GM18502 (cell line): ENCODE data around the gene LACRT.
A peak's percentile ranks its signal among the peaks of the same experiment; 100 is the strongest.
"Not testable (repeated sequence)": the region's sequence is repeated elsewhere in the genome, so short reads cannot be mapped to it uniquely, and the experiment has no call there.

Experiments used
- ATAC-seq: cut with Tn5 transposase; IDR thresholded peaks from one replicate; pipeline ENCODE4 v1.9.1; 2021; ENCODE audit warnings: mild to moderate bottlenecking; ENCODE audit not compliant: unreplicated experiment, poor library complexity

Gene LACRT, protein sequence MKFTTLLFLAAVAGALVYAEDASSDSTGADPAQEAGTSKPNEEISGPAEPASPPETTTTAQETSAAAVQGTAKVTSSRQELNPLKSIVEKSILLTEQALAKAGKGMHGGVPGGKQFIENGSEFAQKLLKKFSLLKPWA

DNA sequence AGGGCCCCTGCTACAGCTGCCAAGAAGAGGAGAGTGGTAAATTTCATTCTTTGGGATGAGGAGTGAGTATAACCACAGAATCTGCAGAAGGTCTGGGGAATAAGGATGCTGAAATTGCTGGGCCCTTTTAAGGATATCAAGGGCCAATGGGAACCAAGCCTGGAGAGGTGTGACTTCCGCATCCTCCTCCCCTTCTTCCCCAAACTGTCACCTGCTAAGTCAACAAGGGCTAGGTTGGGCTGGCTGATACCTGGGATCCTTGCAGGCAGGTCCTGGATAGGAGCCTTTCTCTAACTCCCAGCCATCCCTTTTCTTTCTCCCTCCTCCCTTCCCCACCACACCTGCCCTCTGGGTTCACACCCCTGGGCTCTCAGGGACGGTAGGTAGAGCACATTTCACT lies at the start of gene LACRT:
Gene LACRT, minus strand, starts transcription at position 101 of the 400 bp plus-strand sequence. Its CDS starts 54 bp downstream, at position 47.
- no peak for ATAC-seq

DNA sequence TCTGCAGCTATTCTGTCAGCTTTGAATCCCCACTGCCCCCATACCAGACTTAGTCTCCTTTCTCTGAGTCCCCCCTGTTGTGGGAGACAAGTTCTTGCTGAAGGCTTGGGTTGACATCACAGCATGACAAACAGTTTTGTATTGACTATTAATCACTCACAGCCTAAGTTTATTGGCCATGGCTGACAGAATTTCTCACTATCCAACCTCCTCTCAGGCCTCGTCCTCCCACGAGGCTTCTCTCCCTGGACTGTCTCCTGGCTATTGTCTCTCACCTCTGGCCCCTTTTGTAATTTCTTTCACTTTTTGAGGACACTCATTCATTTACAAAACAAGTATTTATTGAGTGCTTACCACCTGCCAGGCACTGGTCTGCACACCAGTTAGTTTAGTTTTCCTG lies 48.7 kb upstream of the LACRT start:
- no peak for ATAC-seq

DNA sequence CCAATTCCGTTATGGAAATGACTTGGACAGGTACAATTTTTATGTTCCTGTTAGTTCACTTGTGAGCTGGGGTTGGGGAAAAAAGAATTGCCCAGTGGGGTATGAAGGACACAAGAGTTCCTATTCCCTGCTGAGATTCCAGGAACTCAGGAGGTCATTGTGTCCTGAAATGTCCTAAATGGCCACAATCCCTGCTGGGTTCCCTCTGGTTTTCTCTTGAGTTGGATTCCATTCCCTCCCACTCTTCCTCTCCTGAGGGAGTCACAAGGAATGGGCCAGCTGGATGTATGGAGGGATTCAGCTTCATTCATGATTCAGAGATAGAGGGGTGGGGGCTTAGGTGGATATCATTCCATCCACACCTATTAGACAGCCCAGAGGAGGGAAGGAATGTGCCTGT lies 48.0 kb upstream of the LACRT start:
- ATAC-seq: no peak

DNA sequence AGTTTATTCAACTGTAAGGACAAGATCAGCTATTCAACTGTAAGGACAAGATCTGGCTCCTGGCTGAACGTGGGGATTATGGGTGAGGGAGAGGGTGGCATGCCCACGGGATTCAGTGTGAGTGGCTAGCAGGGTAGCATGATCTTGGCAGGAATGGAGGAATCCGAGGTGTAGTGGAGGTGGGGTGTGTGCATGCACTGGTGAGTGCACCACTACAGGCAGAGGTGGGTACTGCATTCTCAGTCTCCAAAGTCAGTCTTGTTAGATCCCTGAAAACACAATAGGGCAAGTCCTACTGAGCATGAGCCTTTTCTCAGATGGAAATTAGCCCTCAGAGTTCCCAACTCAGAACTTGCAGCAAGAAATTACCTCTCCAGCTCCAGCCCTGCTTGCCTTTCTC lies 45.7 kb upstream of the LACRT start:
- ATAC-seq: peak; percentile 84

DNA sequence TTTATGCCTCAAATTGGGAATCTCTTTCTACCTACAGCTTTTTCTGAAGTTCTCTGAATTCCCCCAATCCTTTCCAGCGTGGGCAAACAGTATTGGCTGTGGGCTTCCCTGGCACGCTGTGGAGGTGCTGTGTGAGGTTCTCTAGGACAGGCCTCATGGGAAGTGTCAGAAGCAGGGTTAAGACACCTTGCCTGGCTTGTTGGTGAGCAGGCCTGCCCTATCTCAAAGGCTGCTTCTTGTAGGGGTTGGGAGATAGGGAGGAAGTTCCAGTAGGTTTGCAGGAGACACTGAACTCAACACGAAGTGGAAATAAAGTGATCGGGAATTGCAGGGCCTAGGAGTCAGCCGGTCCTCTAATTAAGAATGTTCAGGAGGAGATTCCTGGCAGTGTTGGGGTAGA lies 43.4 kb upstream of the LACRT start:
- ATAC-seq: no peak

DNA sequence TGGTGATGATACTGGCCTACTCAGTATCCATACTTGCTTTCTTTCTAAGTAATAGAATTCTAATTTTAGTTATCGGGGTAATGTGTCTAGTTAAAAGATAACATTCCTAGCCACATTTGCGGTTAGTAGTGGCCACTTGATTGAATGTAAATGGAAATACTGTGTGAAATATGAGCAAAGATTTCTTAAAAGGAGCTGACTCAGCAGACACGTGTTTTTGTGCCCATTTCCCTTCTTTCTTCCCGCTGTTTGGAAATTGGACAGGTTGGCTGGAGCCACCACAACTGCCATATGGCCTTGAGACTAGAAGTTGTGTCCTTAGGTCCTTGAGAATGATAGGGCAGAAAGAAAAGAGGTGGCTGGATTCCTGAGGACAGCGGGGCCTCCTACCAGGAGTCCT lies 33.2 kb upstream of the LACRT start:
- no peak for ATAC-seq

DNA sequence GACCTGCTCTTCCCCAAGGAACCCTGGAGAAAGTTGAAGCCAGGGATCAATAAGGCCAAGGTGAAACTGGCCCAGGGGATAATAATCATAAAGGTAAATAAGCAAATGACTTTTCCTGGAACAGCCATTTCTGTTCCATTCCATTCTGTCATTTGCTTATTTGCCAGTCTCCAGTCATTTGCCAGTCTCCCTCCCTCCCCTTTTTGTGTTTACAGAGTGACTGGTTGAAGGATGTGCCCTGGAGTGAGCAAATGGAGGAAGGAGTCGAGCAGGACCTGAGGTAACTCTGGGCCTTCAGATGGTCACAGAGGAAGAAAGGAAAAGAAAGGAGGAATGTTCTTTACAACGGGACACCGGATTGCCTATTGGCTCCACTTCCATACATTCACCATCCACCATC lies 31.3 kb upstream of the LACRT start:
- no peak for ATAC-seq

DNA sequence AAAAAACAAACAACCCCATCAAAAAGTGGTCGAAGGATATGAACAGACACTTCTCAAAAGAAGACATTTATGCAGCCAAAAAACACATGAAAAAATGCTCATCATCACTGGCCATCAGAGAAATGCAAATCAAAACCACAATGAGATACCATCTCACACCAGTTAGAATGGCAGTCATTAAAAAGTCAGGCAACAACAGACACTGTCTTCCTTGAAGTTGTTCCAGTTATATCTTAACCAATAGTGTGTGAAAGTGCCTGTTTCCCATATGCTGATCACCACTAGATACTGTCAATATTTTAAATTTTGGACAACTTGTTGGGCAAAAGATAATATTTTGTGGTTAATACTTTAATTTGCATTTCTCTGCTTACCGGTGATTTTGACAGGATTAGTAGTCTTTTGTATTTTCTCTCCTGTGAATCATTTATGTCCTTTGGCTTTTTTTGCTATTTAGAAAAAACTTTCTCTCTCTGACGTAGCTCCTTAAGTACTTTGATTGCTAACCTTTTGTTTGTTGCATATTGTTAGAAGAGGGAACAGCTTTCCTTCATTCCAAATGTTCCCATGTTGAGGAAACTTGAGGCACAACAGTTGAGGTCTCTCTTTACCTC lies 30.4 kb upstream of the LACRT start:
- not testable (repeated sequence) for ATAC-seq

DNA sequence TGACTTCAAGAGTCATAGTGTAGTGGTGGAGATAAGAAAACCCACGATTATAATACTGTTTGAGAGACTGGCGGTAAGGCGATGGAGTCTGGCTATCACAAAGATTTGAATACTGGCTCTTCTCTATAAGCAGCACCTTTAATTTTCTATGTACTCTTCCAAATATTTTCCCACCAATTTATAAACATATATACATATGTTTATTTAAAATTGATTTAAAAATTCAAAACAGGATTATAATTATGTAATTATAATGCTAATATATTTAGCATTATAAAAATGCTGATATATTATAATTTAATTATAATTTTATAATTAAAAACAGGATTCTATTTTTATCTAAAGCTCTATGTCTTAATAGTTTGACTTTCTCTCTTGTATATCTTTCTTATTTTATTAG lies 28.9 kb upstream of the LACRT start:
- no peak for ATAC-seq

DNA sequence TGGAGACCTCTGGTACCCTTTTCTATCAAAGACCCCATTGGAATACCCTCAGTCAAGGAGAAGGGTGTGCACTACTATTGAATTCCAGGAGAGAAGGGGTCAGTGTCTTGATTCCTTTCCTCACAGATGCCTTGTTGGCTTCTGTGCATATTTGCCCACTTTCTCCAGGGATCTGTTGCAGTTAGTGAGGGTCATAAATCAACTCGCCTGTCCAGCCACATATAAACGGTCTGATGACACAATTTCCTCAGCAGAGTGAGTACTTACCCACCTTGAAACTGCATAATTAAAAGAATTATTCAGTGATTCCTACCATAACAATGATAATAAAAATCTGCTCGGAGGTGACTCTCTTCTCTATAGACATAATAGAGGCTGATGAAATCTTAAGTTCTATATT lies 27.3 kb upstream of the LACRT start:
- ATAC-seq: no peak

DNA sequence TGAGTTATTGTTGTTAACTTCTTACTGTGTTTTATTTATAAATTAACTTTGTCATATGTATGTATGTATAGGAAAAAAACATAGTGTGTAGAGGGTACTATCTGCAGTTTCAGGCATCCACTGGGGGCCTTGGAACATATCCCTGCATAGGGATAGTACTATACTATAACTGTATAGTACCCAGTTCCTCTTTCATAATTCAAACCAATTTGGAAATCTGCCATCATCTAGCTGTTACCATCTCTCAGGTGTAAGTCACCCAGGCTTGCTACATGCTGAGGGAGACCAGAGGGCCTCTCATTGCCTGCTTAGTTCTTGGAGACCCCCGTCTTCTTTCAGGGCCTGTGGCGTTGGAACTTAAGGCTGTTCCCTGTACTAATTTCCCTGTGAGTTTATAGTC lies 26.4 kb upstream of the LACRT start:
- ATAC-seq: peak; percentile 61

DNA sequence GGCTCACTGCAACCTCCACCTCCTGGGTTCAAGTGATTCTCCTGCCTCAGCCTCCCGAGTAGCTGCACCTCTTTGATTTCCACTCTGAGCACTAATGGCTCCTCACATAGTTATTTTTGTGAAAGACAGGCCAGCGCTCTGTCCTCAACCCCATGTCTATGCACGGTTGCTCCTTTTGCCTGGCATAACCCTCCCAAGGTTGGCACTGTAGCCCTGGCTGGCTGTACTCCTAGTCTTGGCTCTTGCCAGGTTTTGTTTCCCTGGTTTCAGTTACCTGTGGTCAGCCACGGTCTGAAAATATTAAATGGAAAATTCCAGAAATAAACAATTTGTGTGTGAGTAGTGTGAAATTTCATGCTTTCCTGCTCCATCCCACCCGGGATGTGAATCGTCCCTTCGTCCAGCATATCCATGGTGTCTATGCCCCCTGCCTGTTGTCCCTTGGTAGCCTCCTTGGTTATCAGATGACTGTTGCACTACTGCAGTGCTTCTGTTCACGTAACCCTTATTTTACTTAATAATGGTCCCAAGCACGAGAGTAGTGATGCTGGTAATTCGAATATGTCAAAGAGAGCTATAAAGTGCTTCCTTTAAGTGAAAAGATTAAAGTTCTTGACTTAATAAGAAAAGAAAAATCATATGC lies 25.7 kb upstream of the LACRT start:
- ATAC-seq: no peak

DNA sequence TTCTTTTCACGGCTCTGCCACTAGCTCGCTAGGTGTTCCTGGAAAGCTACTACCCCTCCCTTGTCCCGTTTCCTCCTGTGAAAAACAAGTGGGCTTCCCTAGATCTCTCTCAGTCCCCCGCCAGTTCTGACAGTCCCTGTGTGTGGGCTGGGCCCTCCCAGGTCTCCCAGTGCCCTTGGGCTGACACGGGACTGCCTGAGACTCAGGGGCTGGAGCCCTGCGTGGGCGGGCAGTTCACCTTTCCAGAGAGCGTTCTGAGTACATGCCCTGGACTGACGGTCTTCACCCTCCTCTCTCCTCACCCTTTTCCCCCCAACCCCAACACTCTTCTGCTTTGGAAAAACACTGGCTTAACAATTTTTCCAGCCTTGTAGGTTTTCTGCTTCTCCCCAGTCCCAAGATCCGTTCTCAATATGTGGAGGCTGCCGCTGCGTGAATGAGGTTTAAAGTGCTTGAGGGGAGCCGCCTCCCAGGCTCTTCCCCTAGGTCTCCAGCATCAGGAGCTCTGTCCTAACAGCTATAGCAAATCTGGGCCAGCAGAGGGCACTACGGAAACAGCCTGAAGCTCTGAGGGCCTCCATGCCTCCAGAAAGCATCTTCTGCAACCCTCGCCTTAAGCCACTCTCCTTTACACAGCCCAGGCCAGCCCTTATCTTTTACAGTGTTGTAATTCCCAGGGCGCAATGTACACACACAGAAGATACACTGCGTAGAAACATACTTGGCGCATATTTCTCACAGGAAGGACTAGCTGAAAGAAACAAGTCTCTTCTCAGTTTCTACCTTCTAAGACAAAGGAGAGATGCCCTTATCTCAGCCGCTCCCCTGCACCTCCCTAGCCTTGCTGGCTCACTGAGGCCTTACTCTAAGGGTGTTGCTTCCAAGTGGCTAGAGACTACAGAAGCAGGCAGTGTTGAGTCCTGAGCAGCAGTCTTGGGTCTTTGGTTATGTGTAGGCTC lies 23.9 kb upstream of the LACRT start:
- ATAC-seq: peak; percentile 76

DNA sequence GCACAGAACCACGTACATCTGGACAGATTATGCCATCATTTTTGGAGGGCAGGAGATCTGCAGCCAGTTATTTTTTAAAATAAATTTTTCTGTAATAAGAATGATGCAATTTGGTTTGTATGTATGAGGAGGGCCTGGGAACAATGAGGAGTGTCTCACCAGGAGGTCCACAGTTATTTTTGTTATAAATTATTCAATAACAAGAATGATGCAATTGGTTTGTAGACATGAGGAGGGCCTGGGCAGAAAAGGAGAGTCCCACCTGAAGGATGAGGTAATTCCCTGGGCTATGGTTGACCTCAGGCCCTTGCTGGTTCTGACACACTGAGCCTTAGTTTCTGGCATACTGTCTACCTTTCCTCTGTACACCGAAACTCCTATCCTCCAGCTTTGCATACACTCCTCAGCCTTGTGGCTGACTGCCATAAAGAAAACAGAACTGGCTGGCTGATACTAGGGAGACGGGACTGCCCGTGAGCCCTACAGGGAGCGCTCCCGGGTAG lies 22.5 kb upstream of the LACRT start:
- no peak for ATAC-seq

DNA sequence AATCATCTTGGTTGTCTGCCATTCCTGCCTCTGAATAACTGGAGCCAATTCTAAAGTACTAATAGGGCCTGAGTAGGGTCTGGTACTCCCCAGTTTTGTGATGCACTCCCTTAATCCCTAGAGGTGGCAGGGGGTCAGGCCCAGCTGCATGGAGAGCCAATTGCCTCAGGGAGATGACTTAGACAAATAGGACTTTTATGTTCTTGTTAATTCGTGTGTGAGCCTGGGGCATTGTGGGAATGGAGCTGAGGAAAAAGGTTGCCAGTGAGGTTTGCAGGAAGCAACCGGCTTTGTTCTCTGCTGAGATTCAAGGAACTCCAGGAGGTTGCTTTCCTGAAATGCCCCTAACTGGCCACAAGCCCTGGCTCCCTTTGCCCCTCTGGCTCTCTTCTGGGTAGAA lies 20.2 kb upstream of the LACRT start:
- ATAC-seq: no peak

DNA sequence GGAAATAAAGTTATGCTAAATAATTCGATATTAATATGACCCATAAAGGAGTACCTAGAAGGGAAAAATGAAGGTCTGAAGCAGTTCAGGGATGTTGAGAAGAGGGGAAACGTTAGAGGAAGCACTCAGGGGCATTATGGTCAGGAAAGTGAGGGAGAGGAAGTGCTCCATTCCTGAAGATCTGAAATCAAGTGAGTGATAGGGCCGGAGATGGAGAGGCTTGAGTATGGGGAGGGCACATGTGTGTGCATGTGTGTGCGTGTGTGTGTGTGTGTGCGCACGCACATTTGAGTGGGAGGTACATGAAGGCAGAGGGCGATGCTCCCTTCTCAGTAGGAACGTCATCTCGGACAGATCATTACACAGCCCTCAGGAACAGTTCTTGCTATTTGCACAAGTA lies 18.3 kb upstream of the LACRT start:
- no peak for ATAC-seq

DNA sequence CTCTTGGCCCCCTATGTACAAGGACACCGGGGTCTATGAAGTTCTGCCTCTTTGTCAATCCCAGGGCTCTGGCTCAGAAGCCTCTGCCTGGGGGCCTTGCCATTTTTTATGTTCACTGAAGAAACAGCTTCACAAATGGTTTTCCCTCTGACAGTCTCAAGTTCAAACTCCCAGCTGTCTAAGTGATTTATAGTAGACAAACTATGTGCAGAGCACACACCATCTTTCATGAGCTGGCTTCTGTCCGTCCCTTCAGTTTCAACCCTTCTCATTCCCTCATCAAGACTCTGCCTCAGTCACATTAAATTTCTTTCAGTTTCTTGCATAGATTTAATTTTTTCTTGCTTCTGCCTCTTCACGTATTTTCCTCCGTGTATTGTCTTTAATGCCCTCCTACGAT lies 16.2 kb upstream of the LACRT start:
- ATAC-seq: no peak

DNA sequence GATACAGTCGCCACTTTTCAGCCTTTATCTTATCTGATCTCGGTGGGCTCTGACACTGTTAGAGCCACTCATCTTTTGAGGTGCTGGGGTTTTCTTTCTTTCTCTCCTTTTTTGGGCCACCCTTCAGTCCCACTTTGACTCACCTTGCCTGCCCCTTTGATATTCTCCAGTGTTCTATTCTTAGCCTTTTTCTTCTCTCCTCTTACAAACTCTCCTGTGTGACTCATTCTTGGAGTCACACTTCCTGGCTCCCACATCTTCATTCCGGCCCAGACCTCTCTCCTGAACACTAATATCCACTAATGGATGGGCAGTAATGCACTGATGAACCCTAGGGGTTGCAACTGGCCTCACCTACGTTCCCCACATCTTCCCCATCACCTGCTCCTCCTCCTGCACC lies 15.7 kb upstream of the LACRT start:
- ATAC-seq: no peak

DNA sequence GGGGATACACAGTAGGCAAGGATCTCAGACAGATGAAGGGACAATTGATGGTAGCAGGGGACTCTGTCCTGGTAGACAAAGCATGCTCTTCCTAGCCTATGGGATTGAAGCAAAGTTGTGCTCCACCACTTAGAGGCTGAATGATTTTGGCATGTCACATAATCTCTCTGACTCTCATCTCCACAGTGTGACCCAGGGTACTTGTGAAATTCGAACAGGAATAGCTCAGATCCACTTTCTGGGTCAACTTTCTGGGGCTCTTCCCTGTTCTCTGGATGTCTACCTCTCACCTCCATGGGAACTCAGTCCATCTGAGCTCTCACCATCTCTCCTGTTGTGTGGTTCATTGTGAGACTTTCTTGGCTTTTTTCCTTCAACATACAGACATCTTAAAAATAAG lies 15.1 kb upstream of the LACRT start:
- ATAC-seq: no peak

DNA sequence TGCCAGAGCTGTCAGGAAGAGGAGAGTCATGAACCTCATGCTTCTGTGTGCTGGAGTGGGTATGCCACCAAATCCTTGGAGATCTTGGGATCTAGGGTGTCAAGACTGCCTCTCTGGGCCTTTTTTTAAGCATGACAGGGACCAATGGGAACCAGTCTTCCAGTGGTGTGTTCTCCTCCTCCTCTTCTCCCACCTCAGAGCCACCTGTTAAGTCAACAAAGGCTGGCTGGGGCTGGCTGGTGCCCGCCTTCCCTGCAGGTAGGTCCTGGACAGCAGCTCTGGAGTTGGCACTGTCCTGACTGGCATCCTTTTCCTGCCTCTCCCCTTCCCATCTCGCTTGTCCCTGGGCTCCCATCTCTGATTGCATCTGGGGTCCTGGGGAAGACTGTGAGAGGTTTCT lies 13.6 kb upstream of the LACRT start, which contains the start of gene DCD:
Gene DCD, minus strand, starts transcription at position 101 of the 400 bp plus-strand sequence. Its CDS starts 62 bp downstream, at position 39.
- no peak for ATAC-seq

DNA sequence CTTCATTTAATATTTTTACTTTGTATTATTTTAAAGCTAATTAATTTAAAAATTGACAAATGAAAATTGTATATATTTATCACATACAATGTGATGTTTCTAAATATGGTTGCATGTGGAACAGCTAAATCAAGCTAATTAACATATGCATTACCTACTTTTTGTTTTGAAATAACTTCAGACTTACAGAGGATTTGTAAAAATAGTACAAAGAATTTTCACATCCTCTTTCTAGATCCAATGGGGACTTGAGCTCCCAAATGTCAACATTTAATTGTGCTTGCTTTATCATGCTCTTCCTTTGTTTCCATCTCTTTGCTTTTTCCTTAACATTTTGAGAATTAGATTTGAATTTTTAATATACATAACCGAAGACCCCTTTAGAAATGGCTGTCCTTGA lies 6.9 kb upstream of the LACRT start:
- ATAC-seq: no peak
